ENCODE measurements around the gene PASK.

DNA sequence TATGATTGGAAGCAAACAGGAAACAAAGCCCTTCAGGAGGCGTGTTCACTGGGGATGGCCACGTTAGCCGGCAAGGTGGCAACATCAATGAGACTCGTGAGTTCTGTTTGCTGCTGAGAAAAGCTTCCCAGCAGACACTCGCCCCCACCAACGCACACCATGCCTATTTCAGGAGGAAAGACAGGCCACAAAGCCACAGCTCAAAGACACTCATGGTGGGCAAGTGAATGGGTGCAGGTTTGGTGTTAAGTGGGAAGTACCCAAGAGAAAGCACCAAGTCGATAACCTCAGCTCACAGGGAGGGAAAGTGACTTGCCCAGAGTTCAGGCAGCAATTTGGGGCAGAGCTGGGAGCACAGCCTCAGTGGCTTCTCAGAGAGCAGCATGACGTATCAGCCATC, 36.7 kb downstream of the PASK start:
- TF ChIP-seq EZH2 (IDR thresholded peaks at IDR 0.05), result no peak
- no peak for TF ChIP-seq POLR2AphosphoS5 (IDR thresholded peaks at IDR 0.05; ENCODE audit: borderline replicate concordance, low read depth, low read length)
